ENCODE data around the gene CDK4. TPM values are rescaled to one million over a fixed set of nuclear protein-coding genes. Genes with fewer than 3 reads are reported as not detected.

CDK4 gene
- total and polyA plus RNA-seq, 2 of the 4 experiments (the other 2 are of a cell fraction), result 261 to 297 TPM

- Histone ChIP-seq H3K14ac (replicated peaks; ENCODE audit: low read depth, low read length) (no peak overlapping the region), H2BK15ac (ENCODE audit: low read depth, low read length) (no peak overlapping the region), H2BK120ac (ENCODE audit: low read depth, low read length) (no peak overlapping the region), H3K9me1 (ENCODE audit: insufficient read depth, low read length) (peaks cover 6% of the 10 kb centered on the region; the same call in 1 of the 2 replicates), H3K9me3 (ENCODE audit: control insufficient read depth, insufficient read depth, low read length) (no peaks in the 10 kb centered on the region), H4K91ac (ENCODE audit: insufficient read depth, low read depth, low read length) (no peak overlapping the region), H3K4me1 (ENCODE audit: control insufficient read depth, insufficient read depth, low read length) (0 out of 2 replicates have a peak, but pooled peaks cover 4% of the 10 kb centered on the region), H3K27ac (ENCODE audit: insufficient read depth, low read length) (no peak overlapping the region), H2AFZ (replicated peaks; ENCODE audit: low read length, poor library complexity) (peak overlapping the region; percentile 48), H3K9ac (ENCODE audit: low read depth, low read length) (no peak overlapping the region), H4K20me1 (ENCODE audit: insufficient read depth, low read length) (peaks cover 9% of the 10 kb centered on the region; the same call in 1 of the 2 replicates), H3K23ac (ENCODE audit: low read depth, low read length) (no peak overlapping the region; the same call in 1 of the 2 replicates), H3K4me3 (ENCODE audit: insufficient read depth, low read depth, low read length) (no peak overlapping the region), H3K79me1 (ENCODE audit: low read depth in 1 of 2, low read length in 2 of 2) (peaks cover 0 to 17% of the 10 kb centered on the region in 2 experiments; a peak in 1 of 4 replicates), H4K8ac (ENCODE audit: low read depth in 2 of 2, low read length in 2 of 2) (no peak overlapping the region; a peak in 1 of 4 replicates), H3K36me3 (ENCODE audit: control insufficient read depth, insufficient read depth, low read length) (peaks cover 17% of the 10 kb centered on the region; the same call in 1 of the 2 replicates), H3K4me2 (ENCODE audit: low read depth, low read length) (no peak overlapping the region), H4K5ac (ENCODE audit: low read depth, low read length) (no peak overlapping the region), H3K27me3 (ENCODE audit: control insufficient read depth, insufficient read depth, low read length) (no peaks in the 10 kb centered on the region; the same call in 1 of the 2 replicates), H2AK9ac (replicated peaks; ENCODE audit: low read depth, low read length, poor library complexity) (no peak overlapping the region), H3K18ac (ENCODE audit: low read depth, low read length) (no peak overlapping the region), H2BK5ac (ENCODE audit: low read depth, low read length, poor library complexity, severe bottlenecking) (no peak overlapping the region), H3K56ac (ENCODE audit: extremely low read depth, insufficient read depth, low read length) (no peak overlapping the region), H2BK20ac (ENCODE audit: low read depth, low read length) (no peak overlapping the region), H3K4ac (ENCODE audit: low read depth, low read length) (no peak overlapping the region), H2AK5ac (ENCODE audit: low read depth, low read length) (no peak overlapping the region)
- BruUV-seq (replicated peaks), result no TSS peak
- in situ Hi-C loops (cut with MboI; ENCODE audit: low sequenced_read_pairs) (no loop called here), intact Hi-C loops (cut with micrococcal nuclease) (no loop called here), dilution Hi-C loops (cut with HindIII; ENCODE audit: low sequenced_read_pairs, unreplicated experiment) (no loop called here)
- WGBS, 2 experiments (ENCODE audit: extremely low coverage in 2 of 2, insufficient read length in 1 of 2), result no CpG with 5 or more reads among the region's 11 CpGs
- POLR2A ChIA-PET (ENCODE audit: unreplicated experiment), result interaction anchor here (1.2 kb wide), 1 partner anchor 19 kb away, joined by 5 read pairs; the partner anchor contains the start of gene TSPAN31
- ATAC-seq (ENCODE audit: low read depth) (no peak), DNase-seq (no peak)
- CTCF ChIA-PET, result interaction anchor here (1.1 to 1.2 kb wide), 2 partner anchors 12 to 31 kb away, joined by 3 to 4 read pairs; partner anchors contain the start of gene OS9
- TF ChIP-seq ELK1 (IDR thresholded peaks at IDR 0.05; ENCODE audit: borderline replicate concordance, low read depth, low read length) (no peak), SMC3 (IDR thresholded peaks at IDR 0.05; ENCODE audit: low read depth, low read length) (no peak)
These were observed 27.0 kb downstream of the CDK4 start for GRCh38 chr12:57724936-57725740.

Measured in IMR-90 (cell line).